Panc1 (cell line): Measurements from ENCODE around the gene TMEM217.

ENCODE experiments used
- TCF7L2 ChIP-seq: IDR thresholded peaks from 2 replicates; pipeline ENCODE4 v1.6.1; 2011; ENCODE audit warnings: mild to moderate bottlenecking, low read depth, low read length, inconsistent platforms
- TF ChIP-seq, protein P1 (sequence below), 2 experiments: IDR thresholded peaks; 2 replicates each; pipeline ENCODE4 v1.6.1; 2011 to 2012; ENCODE audit warnings: low read depth in 2 of 2, control low read depth in 1 of 2, low read length in 1 of 2, mild to moderate bottlenecking in 1 of 2, moderate library complexity in 1 of 2; ENCODE audit not compliant: insufficient read depth in 1 of 2
- TF ChIP-seq, protein P2 (sequence below): fragments of 450-650 bp; IDR thresholded peaks from 2 replicates; pipeline ENCODE4 v1.5.1; 2017; ENCODE audit warnings: mild to moderate bottlenecking

DNA sequence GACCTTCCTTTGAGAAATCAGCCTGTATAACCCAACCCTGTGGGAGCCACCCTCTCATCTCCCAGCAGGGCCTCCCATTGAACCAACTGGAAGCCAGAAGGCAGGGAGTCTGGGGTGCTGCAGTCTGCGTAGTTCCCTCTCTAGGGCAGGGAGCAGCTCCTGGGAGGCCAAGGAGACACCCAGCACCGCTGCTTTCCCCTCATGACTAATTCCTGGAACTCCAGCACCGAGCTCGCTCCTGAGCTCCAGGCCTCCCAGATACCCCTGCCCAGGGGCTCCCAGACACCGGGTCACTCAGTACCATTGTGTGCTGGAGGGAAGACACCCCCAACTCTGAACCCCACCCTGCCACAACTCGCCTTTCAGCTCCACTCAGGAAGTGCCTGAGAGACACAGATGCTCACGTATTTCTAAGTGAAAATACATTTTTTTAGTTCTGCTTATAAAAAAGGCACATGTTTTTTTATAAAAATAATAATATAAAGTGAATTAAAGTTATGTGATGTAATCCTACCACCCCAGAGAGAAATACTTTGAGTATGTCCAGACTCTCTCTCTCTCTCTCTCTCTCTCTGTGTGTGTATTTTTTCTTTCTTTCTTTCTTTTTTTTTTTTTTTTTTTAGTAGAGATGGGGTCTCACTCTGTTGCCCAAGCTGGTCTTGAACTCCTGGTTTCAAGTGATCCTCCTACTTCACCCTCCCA is 70.5 kb downstream of the TMEM217 start:
- TF ChIP-seq, protein P1, sequence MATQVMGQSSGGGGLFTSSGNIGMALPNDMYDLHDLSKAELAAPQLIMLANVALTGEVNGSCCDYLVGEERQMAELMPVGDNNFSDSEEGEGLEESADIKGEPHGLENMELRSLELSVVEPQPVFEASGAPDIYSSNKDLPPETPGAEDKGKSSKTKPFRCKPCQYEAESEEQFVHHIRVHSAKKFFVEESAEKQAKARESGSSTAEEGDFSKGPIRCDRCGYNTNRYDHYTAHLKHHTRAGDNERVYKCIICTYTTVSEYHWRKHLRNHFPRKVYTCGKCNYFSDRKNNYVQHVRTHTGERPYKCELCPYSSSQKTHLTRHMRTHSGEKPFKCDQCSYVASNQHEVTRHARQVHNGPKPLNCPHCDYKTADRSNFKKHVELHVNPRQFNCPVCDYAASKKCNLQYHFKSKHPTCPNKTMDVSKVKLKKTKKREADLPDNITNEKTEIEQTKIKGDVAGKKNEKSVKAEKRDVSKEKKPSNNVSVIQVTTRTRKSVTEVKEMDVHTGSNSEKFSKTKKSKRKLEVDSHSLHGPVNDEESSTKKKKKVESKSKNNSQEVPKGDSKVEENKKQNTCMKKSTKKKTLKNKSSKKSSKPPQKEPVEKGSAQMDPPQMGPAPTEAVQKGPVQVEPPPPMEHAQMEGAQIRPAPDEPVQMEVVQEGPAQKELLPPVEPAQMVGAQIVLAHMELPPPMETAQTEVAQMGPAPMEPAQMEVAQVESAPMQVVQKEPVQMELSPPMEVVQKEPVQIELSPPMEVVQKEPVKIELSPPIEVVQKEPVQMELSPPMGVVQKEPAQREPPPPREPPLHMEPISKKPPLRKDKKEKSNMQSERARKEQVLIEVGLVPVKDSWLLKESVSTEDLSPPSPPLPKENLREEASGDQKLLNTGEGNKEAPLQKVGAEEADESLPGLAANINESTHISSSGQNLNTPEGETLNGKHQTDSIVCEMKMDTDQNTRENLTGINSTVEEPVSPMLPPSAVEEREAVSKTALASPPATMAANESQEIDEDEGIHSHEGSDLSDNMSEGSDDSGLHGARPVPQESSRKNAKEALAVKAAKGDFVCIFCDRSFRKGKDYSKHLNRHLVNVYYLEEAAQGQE (IDR thresholded peaks at IDR 0.05; ENCODE audit: insufficient read depth in 1 of 2, low read depth in 2 of 2, low read length in 1 of 2) = no peak
- TF ChIP-seq TCF7L2 = no peak
- TF ChIP-seq, protein P2, sequence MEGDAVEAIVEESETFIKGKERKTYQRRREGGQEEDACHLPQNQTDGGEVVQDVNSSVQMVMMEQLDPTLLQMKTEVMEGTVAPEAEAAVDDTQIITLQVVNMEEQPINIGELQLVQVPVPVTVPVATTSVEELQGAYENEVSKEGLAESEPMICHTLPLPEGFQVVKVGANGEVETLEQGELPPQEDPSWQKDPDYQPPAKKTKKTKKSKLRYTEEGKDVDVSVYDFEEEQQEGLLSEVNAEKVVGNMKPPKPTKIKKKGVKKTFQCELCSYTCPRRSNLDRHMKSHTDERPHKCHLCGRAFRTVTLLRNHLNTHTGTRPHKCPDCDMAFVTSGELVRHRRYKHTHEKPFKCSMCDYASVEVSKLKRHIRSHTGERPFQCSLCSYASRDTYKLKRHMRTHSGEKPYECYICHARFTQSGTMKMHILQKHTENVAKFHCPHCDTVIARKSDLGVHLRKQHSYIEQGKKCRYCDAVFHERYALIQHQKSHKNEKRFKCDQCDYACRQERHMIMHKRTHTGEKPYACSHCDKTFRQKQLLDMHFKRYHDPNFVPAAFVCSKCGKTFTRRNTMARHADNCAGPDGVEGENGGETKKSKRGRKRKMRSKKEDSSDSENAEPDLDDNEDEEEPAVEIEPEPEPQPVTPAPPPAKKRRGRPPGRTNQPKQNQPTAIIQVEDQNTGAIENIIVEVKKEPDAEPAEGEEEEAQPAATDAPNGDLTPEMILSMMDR = no peak
